SKM-1 treated with dmso at 0.1 percent for 144 hours (cell line): ENCODE data around the gene LYPD4.
"Not testable (repeated sequence)": the region's sequence is repeated elsewhere in the genome, so short reads cannot be mapped to it uniquely, and the experiment has no call there.

Experiments
- DNase-seq: peaks from one replicate; lab custom pipeline; 2025; ENCODE audit not compliant: unreplicated experiment; lab: John Stamatoyannopoulos, UW

Gene LYPD4

GRCh38 chr19:41802770-41803169, 41.7 kb downstream of the LYPD4 start:
- DNase-seq, result no peak

GRCh38 chr19:41801792-41802211, 42.7 kb downstream of the LYPD4 start:
- peak; percentile 57 for DNase-seq

- DNase-seq, result no peak
Observed at GRCh38 chr19:41801031-41801430, 43.5 kb downstream of the LYPD4 start.

- no peak for DNase-seq
Observed at GRCh38 chr19:41799444-41800000, 45.0 kb downstream of the LYPD4 start.

GRCh38 chr19:41796901-41797300, 47.6 kb downstream of the LYPD4 start:
- DNase-seq, result no peak

- no peak for DNase-seq
Observed at GRCh38 chr19:41796362-41796761, 48.1 kb downstream of the LYPD4 start, which contains the start of gene CEACAM3. TSS of gene CEACAM3 (plus strand) at chr19:41796587. CDS start at chr19:41796678, 91 bp downstream.

GRCh38 chr19:41795031-41795461, 49.4 kb downstream of the LYPD4 start:
- peak; percentile 42 for DNase-seq

GRCh38 chr19:41793414-41793727, 51.1 kb downstream of the LYPD4 start:
- DNase-seq, result no peak

- DNase-seq, result no peak
Observed at GRCh38 chr19:41792513-41793413, 51.7 kb downstream of the LYPD4 start.

- DNase-seq, result not testable (repeated sequence)
Observed at GRCh38 chr19:41789053-41789452, 55.4 kb downstream of the LYPD4 start.

- DNase-seq, result not testable (repeated sequence)
Observed at GRCh38 chr19:41788518-41788917, 56.0 kb downstream of the LYPD4 start.
